CD8-positive, alpha-beta memory T cell (primary cell): Measurements from ENCODE around the gene PCDHGA1. TPM values are rescaled to one million over a fixed set of nuclear protein-coding genes. Genes with fewer than 3 reads are reported as not detected.

Experiments
- CTCF ChIA-PET: fragments of 350-600 bp; sonication (Branson Sonifier 250); formaldehyde crosslinking; loops from one replicate; lab custom pipeline; 2021; ENCODE audit warnings: antibody characterized with exemption; lab: Charles Lee
- POLR2A ChIA-PET: fragments of 350-600 bp; sonication (Branson Sonifier 250); formaldehyde crosslinking; loops from one replicate; lab custom pipeline; 2021; ENCODE audit warnings: antibody characterized with exemption; lab: Charles Lee
- DNase-seq, 5 donors: peaks; one replicate each; pipeline versions ENCODE4 v3.0.0 to v3.0.0-alpha.2; 2020 to 2022; ENCODE audit warnings: mixed read lengths in 1 of 5
- H3K27ac ChIP-seq: one replicate; pipeline ENCODE4 v1.7.0; 2013; ENCODE audit warnings: low read depth, mild to moderate bottlenecking, low read length, moderate library complexity
- H3K27me3 ChIP-seq: 2 replicates; pipeline ENCODE4 v1.7.0; 2013; ENCODE audit warnings: low read length, mild to moderate bottlenecking; ENCODE audit not compliant: insufficient read depth, poor library complexity, severe bottlenecking
- H3K36me3 ChIP-seq: 2 replicates; pipeline ENCODE4 v1.7.0; 2013; ENCODE audit warnings: mild to moderate bottlenecking, low read length, moderate library complexity; ENCODE audit not compliant: insufficient read depth
- H3K4me1 ChIP-seq: 2 replicates; pipeline ENCODE4 v1.7.0; 2013; ENCODE audit warnings: mild to moderate bottlenecking, low read length, moderate library complexity; ENCODE audit not compliant: insufficient read depth
- H3K4me3 ChIP-seq: 2 replicates; pipeline ENCODE4 v1.7.0; 2013; ENCODE audit warnings: mild to moderate bottlenecking, low read length
- H3K9me3 ChIP-seq: 2 replicates; pipeline ENCODE4 v1.7.0; 2013; ENCODE audit warnings: mild to moderate bottlenecking, low read length
- H3K27ac Mint-ChIP-seq, 8 donors: one replicate each; pipeline ENCODE4 v1.8.0; 2020 to 2021; ENCODE audit warnings: mixed read lengths in 8 of 8, mild to moderate bottlenecking in 6 of 8, inconsistent platforms in 3 of 8, moderate library complexity in 3 of 8
- H3K27me3 Mint-ChIP-seq, 2 donors: one replicate each; pipeline ENCODE4 v1.8.0; 2020 to 2021; ENCODE audit warnings: mixed read lengths in 2 of 2, mild to moderate bottlenecking in 1 of 2, moderate library complexity in 1 of 2
- H3K36me3 Mint-ChIP-seq, 3 donors: one replicate each; pipeline ENCODE4 v1.8.0; 2020 to 2021; ENCODE audit warnings: mixed read lengths in 3 of 3, inconsistent platforms in 1 of 3, mild to moderate bottlenecking in 1 of 3
- H3K4me1 Mint-ChIP-seq, 3 donors: one replicate each; pipeline ENCODE4 v1.8.0; 2020 to 2021; ENCODE audit warnings: mixed read lengths in 3 of 3, inconsistent platforms in 1 of 3, mild to moderate bottlenecking in 1 of 3
- H3K4me3 Mint-ChIP-seq, 7 donors: one replicate each; pipeline ENCODE4 v1.8.0; 2020 to 2021; ENCODE audit warnings: mixed read lengths in 7 of 7, mild to moderate bottlenecking in 6 of 7, moderate library complexity in 4 of 7, inconsistent platforms in 2 of 7
- H3K9me3 Mint-ChIP-seq, 5 donors: one replicate each; pipeline ENCODE4 v1.8.0; 2020 to 2022; ENCODE audit warnings: mixed read lengths in 5 of 5, mild to moderate bottlenecking in 3 of 5, moderate library complexity in 2 of 5, inconsistent platforms in 1 of 5
- polyA plus RNA-seq: library from polyadenylated mRNA; unstranded; fragments of 300-500 nt; fragmentation: Illumina TruSeq; gene quantifications from one replicate; pipeline ENCODE4 v1.2.3, GENCODE V29; 2021
- total RNA-seq, 2 experiments: library from RNA; stranded (reverse); gene quantifications; one replicate each; pipeline ENCODE4 v1.2.3, GENCODE V29; 2021

Gene PCDHGA1
- total and polyA plus RNA-seq, 3 experiments from 2014 or later: 0.07 to 0.09 TPM; not detected in 1

DNA sequence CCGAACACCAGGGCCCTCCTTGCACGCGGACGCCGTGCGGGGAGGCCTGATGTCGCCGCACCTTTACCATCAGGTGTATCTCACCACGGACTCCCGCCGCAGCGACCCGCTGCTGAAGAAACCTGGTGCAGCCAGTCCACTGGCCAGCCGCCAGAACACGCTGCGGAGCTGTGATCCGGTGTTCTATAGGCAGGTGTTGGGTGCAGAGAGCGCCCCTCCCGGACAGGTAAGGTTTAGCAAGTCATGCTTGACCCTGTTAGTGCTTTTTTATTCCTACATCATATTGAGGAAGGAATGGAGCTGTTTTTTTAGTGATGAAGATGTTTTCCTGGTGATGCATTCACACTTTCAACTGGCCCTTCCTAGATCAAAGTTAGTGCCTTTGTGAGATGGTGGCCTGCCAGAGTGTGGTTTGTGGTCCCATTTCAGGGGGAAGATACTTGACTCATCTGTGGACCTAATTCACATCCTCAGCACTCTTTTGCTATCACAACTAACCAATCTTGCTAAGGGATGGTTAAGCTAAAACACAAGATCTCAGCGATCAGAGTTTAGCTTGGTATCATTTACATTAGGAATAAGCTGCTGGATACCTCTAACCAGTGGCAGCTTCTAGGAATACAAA, 148.1 kb downstream of the PCDHGA1 start:
- no peaks in the 10 kb centered on the region for H3K36me3 Mint-ChIP-seq
- H3K4me1 ChIP-seq: peaks cover 11% of the 10 kb centered on the region
- DNase-seq: no peak
- H3K4me3 Mint-ChIP-seq: no peak overlapping the region
- H3K9me3 Mint-ChIP-seq: peaks cover 0 to 4% (median 0%) of the 10 kb centered on the region in 5 donors
- no peaks in the 10 kb centered on the region for H3K9me3 ChIP-seq
- peaks cover 25% of the 10 kb centered on the region for H3K27me3 ChIP-seq
- H3K36me3 ChIP-seq: no peaks in the 10 kb centered on the region
- peaks cover 42 to 83% of the 10 kb centered on the region in 2 donors for H3K27me3 Mint-ChIP-seq
- ChIA-PET CTCF (no interaction called here), POLR2A (no interaction called here)
- peaks cover 21 to 30% (median 22%) of the 10 kb centered on the region in 3 donors for H3K4me1 Mint-ChIP-seq
- no peak overlapping the region for H3K4me3 ChIP-seq
- H3K27ac ChIP-seq: no peak overlapping the region
- H3K27ac Mint-ChIP-seq: no peak overlapping the region

DNA sequence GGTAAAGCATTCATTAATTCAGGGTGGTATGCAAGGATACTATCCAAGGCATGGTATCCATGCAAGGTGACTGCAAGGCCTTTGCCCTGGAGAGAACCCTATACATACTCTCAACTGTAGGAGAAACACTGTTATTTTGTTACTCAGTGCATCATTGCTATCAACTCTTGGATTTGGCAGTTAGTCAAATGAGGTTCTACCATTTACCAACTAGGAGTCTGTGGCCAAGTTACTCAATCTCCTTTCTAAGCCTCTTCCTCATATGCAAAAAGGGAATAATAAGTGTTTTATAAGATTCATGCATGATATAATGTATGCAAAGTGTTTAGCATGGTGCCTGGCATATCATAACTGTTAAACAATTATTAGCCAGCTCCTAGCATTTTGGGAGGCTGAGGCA, 149.5 kb downstream of the PCDHGA1 start:
- no peak overlapping the region for H3K4me3 ChIP-seq
- Mint-ChIP-seq H3K4me3 (no peak overlapping the region), H3K4me1 (peaks cover 25 to 38% (median 29%) of the 10 kb centered on the region in 3 donors), H3K27ac (no peak overlapping the region), H3K36me3 (no peaks in the 10 kb centered on the region), H3K27me3 (peaks cover 56 to 92% of the 10 kb centered on the region in 2 donors), H3K9me3 (peaks cover 0 to 4% (median 0%) of the 10 kb centered on the region in 5 donors)
- H3K4me1 ChIP-seq: peaks cover 11% of the 10 kb centered on the region
- no peak overlapping the region for H3K27ac ChIP-seq
- ChIA-PET CTCF (interaction anchor here (0.7 kb wide), 1 partner anchor 78 kb away, joined by 3 read pairs; no protein-coding TSS in a partner anchor), POLR2A (no interaction called here)
- H3K27me3 ChIP-seq: peaks cover 36% of the 10 kb centered on the region
- no peaks in the 10 kb centered on the region for H3K9me3 ChIP-seq
- H3K36me3 ChIP-seq: no peaks in the 10 kb centered on the region
- DNase-seq: no peak

DNA sequence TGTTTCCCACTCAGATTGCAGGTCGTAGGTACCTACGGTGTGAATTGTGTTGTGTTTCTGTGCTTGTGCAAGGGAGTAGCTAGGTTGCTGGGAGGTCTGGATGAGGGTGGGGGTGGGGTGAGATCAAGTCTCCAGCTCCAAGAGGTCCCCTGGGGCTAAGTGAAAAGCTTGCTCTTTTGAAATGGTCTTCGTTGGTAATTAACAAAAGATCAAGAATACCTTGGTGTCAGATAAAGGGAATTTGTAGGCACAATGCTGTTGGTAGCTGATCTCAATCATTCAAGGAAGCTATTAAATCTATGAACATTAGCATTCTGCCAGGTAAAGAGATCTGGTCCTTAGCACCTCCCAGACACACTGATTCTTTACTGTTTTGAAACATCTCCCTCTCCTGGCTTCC, 153.6 kb downstream of the PCDHGA1 start:
- H3K27ac Mint-ChIP-seq: no peak overlapping the region
- ChIA-PET POLR2A (no interaction called here), CTCF (interaction anchor here (1.1 kb wide), 1 partner anchor 36 kb away, joined by 3 read pairs; no protein-coding TSS in a partner anchor)
- H3K36me3 ChIP-seq: no peaks in the 10 kb centered on the region
- DNase-seq: no peak
- no peak overlapping the region for H3K4me3 ChIP-seq
- no peaks in the 10 kb centered on the region for H3K36me3 Mint-ChIP-seq
- peaks cover 33% of the 10 kb centered on the region for H3K27me3 ChIP-seq
- peaks cover 0 to 6% (median 3%) of the 10 kb centered on the region in 5 donors for H3K9me3 Mint-ChIP-seq
- H3K9me3 ChIP-seq: no peaks in the 10 kb centered on the region
- no peak overlapping the region for H3K27ac ChIP-seq
- peaks cover 62 to 92% of the 10 kb centered on the region in 2 donors for H3K27me3 Mint-ChIP-seq
- peaks cover 8 to 14% (median 10%) of the 10 kb centered on the region in 3 donors for H3K4me1 Mint-ChIP-seq
- no peak overlapping the region for H3K4me3 Mint-ChIP-seq
- H3K4me1 ChIP-seq: no peaks in the 10 kb centered on the region

DNA sequence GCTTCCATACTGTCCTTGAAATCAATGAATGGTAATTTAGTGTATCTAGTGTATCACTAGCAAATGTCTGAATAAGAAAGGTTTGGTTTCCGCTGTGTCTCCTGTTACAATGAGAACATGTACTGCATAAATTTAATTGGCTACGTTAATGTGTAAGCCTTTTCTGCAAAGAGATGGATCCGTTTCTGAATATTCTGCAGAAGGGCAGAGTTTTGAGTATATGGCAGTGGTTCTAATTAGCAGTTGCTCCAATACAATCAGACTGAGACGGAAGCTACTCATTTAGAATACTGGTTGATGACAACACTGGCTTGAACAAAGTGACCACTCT, 154.0 kb downstream of the PCDHGA1 start:
- H3K4me1 ChIP-seq: no peaks in the 10 kb centered on the region
- no peak overlapping the region for H3K27ac ChIP-seq
- no peak for DNase-seq
- no peak overlapping the region for H3K27ac Mint-ChIP-seq
- H3K4me3 ChIP-seq: no peak overlapping the region
- POLR2A ChIA-PET: no interaction called here
- CTCF ChIA-PET: interaction anchor here (1.1 kb wide), 1 partner anchor 35 kb away, joined by 3 read pairs; no protein-coding TSS in a partner anchor
- H3K9me3 Mint-ChIP-seq: peaks cover 0 to 6% (median 3%) of the 10 kb centered on the region in 5 donors
- peaks cover 66 to 94% of the 10 kb centered on the region in 2 donors for H3K27me3 Mint-ChIP-seq
- H3K36me3 ChIP-seq: no peaks in the 10 kb centered on the region
- H3K4me1 Mint-ChIP-seq: peaks cover 8 to 14% (median 10%) of the 10 kb centered on the region in 3 donors
- no peaks in the 10 kb centered on the region for H3K36me3 Mint-ChIP-seq
- peak overlapping the region in 3 of 7 donors; percentile 12 to 46 (median 27) for H3K4me3 Mint-ChIP-seq
- H3K9me3 ChIP-seq: no peaks in the 10 kb centered on the region
- peaks cover 33% of the 10 kb centered on the region for H3K27me3 ChIP-seq

DNA sequence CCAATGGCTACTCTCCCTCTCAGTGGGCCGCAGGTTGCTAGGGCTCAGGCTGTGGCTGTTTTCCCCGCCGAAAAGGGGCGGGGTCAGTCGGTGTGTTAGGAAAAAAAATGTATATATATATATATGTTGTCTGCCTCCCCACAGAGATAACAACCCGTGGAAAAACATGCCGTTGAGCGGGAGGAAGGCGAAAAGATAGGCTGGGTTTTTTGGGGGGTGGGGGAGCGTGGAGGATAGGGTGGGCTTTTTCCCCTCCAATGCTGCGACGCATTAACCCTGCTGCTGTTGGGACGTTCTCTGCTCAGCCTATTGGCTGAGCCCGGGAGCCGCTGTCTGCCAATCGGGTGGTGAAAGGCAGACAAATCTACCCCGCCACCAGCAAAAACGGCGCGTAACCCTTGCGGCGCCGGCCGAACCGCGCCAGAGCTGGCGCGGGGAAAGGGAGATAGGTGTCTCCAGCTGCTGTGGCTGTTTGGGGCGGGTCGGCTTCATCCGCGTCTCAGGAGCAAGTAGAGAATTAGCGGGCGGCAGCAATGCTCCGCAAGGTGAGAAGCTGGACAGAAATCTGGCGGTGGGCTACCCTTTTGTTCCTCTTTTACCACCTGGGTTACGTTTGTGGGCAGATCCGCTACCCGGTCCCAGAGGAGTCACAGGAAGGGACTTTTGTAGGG, 154.5 kb downstream of the PCDHGA1 start, which contains the start of gene PCDHGC4:
Gene PCDHGC4, plus strand, starts transcription at position 390 of the 671 bp plus-strand sequence. Its CDS starts 144 bp downstream, at position 534.
- no peaks in the 10 kb centered on the region for H3K36me3 ChIP-seq
- H3K27me3 Mint-ChIP-seq: peaks cover 69 to 94% of the 10 kb centered on the region in 2 donors

DNA sequence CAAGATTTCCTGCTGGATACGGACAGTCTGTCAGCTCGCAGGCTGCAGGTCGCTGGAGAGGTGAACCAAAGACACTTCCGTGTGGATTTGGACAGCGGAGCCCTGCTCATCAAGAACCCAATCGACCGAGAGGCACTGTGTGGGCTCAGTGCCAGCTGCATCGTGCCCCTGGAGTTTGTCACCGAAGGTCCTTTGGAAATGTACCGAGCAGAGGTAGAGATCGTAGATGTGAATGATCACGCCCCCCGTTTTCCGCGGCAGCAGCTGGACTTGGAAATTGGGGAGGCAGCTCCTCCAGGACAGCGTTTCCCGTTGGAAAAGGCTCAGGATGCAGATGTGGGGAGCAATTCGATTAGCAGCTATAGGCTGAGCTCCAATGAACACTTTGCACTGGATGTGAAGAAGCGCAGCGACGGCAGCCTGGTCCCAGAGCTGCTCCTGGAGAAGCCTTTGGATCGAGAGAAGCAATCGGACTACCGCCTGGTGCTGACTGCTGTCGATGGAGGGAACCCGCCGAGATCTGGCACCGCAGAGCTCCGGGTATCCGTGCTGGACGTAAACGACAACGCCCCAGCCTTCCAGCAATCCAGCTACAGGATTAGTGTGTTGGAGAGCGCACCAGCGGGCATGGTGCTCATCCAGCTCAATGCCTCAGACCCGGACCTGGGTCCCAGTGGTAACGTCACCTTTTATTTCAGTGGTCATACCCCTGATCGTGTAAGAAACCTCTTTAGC, 155.2 kb downstream of the PCDHGA1 start:
- Histone ChIP-seq H3K4me1 (no peaks in the 10 kb centered on the region), H3K27ac (no peak overlapping the region), H3K4me3 (no peak overlapping the region), H3K27me3 (peaks cover 38% of the 10 kb centered on the region), H3K9me3 (no peaks in the 10 kb centered on the region), H3K36me3 (no peaks in the 10 kb centered on the region)
- H3K36me3 Mint-ChIP-seq: no peaks in the 10 kb centered on the region
- DNase-seq: no peak
- POLR2A ChIA-PET: no interaction called here
- CTCF ChIA-PET: interaction anchor here (1.1 kb wide), 1 partner anchor 22 kb away, joined by 3 read pairs; no protein-coding TSS in a partner anchor
- no peak overlapping the region for H3K27ac Mint-ChIP-seq
- peaks cover 0 to 6% (median 3%) of the 10 kb centered on the region in 5 donors for H3K9me3 Mint-ChIP-seq
- H3K27me3 Mint-ChIP-seq: peaks cover 66 to 94% of the 10 kb centered on the region in 2 donors
- H3K4me1 Mint-ChIP-seq: peaks cover 8 to 14% (median 10%) of the 10 kb centered on the region in 3 donors
- H3K4me3 Mint-ChIP-seq: peak overlapping the region in 3 of 7 donors; percentile 5 to 68 (median 49)

More for the DNA sequence above, 154.5 kb downstream of the PCDHGA1 start, which contains the start of gene PCDHGC4:
- CTCF ChIA-PET: interaction anchor here (1.1 kb wide), 1 partner anchor 35 kb away, joined by 3 read pairs; no protein-coding TSS in a partner anchor
- no peaks in the 10 kb centered on the region for H3K36me3 Mint-ChIP-seq
- H3K4me3 ChIP-seq: no peak within 1 kb of the TSS
- no peaks in the 10 kb centered on the region for H3K4me1 ChIP-seq
- POLR2A ChIA-PET: no interaction called here
- peaks cover 8 to 14% (median 10%) of the 10 kb centered on the region in 3 donors for H3K4me1 Mint-ChIP-seq
- no peak within 1 kb of the TSS for H3K27ac Mint-ChIP-seq
- H3K4me3 Mint-ChIP-seq: peak within 1 kb of the TSS in 6 of 7 donors; percentile 5 to 68 (median 34)
- H3K9me3 ChIP-seq: no peaks in the 10 kb centered on the region
- peaks cover 0 to 6% (median 3%) of the 10 kb centered on the region in 5 donors for H3K9me3 Mint-ChIP-seq
- no peak within 1 kb of the TSS for H3K27ac ChIP-seq
- peaks cover 33% of the 10 kb centered on the region for H3K27me3 ChIP-seq
- no peak for DNase-seq

DNA sequence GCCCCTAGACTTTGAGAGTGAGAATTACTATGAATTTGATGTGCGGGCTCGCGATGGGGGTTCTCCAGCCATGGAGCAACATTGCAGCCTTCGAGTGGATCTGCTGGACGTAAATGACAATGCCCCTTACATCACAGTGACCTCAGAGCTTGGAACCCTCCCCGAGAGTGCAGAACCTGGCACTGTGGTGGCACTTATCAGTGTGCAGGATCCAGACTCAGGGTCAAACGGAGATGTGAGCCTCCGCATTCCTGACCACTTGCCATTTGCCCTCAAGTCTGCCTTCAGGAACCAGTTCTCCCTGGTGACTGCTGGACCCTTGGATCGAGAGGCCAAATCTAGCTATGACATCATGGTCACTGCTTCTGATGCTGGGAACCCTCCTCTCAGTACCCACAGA, 155.8 kb downstream of the PCDHGA1 start:
- H3K27me3 ChIP-seq: peaks cover 40% of the 10 kb centered on the region
- Mint-ChIP-seq H3K9me3 (peaks cover 0 to 6% (median 3%) of the 10 kb centered on the region in 5 donors), H3K36me3 (no peaks in the 10 kb centered on the region), H3K27ac (no peak overlapping the region), H3K4me3 (peak overlapping the region in 1 of 7 donors; percentile 20), H3K27me3 (peaks cover 68 to 94% of the 10 kb centered on the region in 2 donors), H3K4me1 (peaks cover 8 to 14% (median 10%) of the 10 kb centered on the region in 3 donors)
- ChIA-PET POLR2A (no interaction called here), CTCF (interaction anchor here (1.1 kb wide), 1 partner anchor 21 kb away, joined by 3 read pairs; no protein-coding TSS in a partner anchor)
- H3K27ac ChIP-seq: no peak overlapping the region
- H3K36me3 ChIP-seq: no peaks in the 10 kb centered on the region
- H3K4me1 ChIP-seq: no peaks in the 10 kb centered on the region
- H3K9me3 ChIP-seq: no peaks in the 10 kb centered on the region
- H3K4me3 ChIP-seq: no peak overlapping the region
- no peak for DNase-seq
